HEK293 (cell line): ENCODE data around the gene ZC3H4.
A peak's percentile ranks its signal among the peaks of the same experiment; 100 is the strongest.

Source experiments
- CTCF ChIA-PET: fragments of 350-600 bp; formaldehyde crosslinking; extraction: SDS; loops from one replicate; lab custom pipeline; 2021; ENCODE audit warnings: antibody characterized with exemption; lab: Yijun Ruan, JAX
- POLR2A ChIA-PET: fragments of 300-600 bp; formaldehyde crosslinking; extraction: SDS; loops from one replicate; lab custom pipeline; 2020; ENCODE audit warnings: antibody characterized with exemption, inconsistent platforms; lab: Yijun Ruan, JAX
- H3K27ac ChIP-seq: fragments of 200-500 bp; sonication (Bioruptor generic); 2 replicates; pipeline ENCODE4 v1.5.1; 2014; ENCODE audit warnings: low read depth, low read length, control low read depth, inconsistent platforms; ENCODE audit errors: extremely low read depth
- H3K36me3 ChIP-seq, 2 experiments: fragments of 200-500 bp in 1 of 2; sonication (Bioruptor generic) in 1 of 2; 1 replicate in 1 of 2; 2 replicates in 1 of 2; pipeline ENCODE4 v1.5.1; 2014 to 2017; ENCODE audit warnings: inconsistent platforms in 2 of 2, low read length in 2 of 2; ENCODE audit not compliant: control insufficient read depth in 2 of 2, insufficient read depth in 1 of 2
- H3K4me1 ChIP-seq: fragments of 200-500 bp; sonication (Bioruptor generic); 2 replicates; pipeline ENCODE4 v1.5.1; 2014; ENCODE audit warnings: mild to moderate bottlenecking, low read length, inconsistent platforms; ENCODE audit not compliant: control insufficient read depth, insufficient read depth
- H3K4me3 ChIP-seq: 2 replicates; pipeline ENCODE4 v1.5.1; 2011; ENCODE audit warnings: low read depth, mild to moderate bottlenecking, control low read depth, low read length, moderate library complexity
- H3K9me3 ChIP-seq: fragments of 200-500 bp; sonication (Bioruptor generic); 2 replicates; pipeline ENCODE4 v1.5.1; 2014; ENCODE audit warnings: low read depth, low read length, inconsistent platforms; ENCODE audit not compliant: control insufficient read depth, insufficient read depth
- ELK4 ChIP-seq: IDR thresholded peaks from 2 replicates; pipeline ENCODE4 v1.6.1; 2011; ENCODE audit warnings: mild to moderate bottlenecking, low read depth, low read length, borderline replicate concordance
- MEIS1 ChIP-seq: sonication (generic); formaldehyde crosslinking; IDR thresholded peaks from 2 replicates; pipeline ENCODE4 v1.8.1; 2022; ENCODE audit warnings: missing genetic modification reagents, mild to moderate bottlenecking, borderline replicate concordance
- PRDM4 ChIP-seq: fragments of 450-650 bp; formaldehyde crosslinking; IDR thresholded peaks from 2 replicates; pipeline ENCODE4 v1.5.1; 2017; ENCODE audit warnings: missing biosample characterization, missing genetic modification characterization
- YY1 ChIP-seq: fragments of 450-650 bp; formaldehyde crosslinking; IDR thresholded peaks from 2 replicates; pipeline ENCODE4 v1.5.1; 2018; ENCODE audit warnings: missing biosample characterization, missing genetic modification characterization
- ZBTB11 ChIP-seq: fragments of 450-650 bp; formaldehyde crosslinking; conservative IDR thresholded peaks from 2 replicates; pipeline ENCODE4 v1.5.1; 2016; ENCODE audit warnings: low read depth, missing biosample characterization, missing genetic modification characterization
- ZNF184 ChIP-seq: fragments of 450-650 bp; IDR thresholded peaks from 2 replicates; pipeline ENCODE4 v1.5.1; 2018; ENCODE audit warnings: missing biosample characterization, mild to moderate bottlenecking, missing genetic modification characterization
- ZNF221 ChIP-seq: fragments of 450-650 bp; formaldehyde crosslinking; IDR thresholded peaks from 2 replicates; pipeline ENCODE4 v1.5.1; 2017; ENCODE audit warnings: missing biosample characterization, missing genetic modification characterization, borderline replicate concordance
- ZNF274 ChIP-seq, 2 experiments: fragments of 200-500 bp in 1 of 2; fragments of 450-650 bp in 1 of 2; sonication (Bioruptor generic) in 1 of 2; formaldehyde crosslinking in 1 of 2; IDR thresholded peaks; 2 replicates each; pipeline versions ENCODE4 v1.5.1 to v1.6.1; 2014 to 2016; ENCODE audit warnings: borderline replicate concordance in 1 of 2, inconsistent platforms in 1 of 2, low read length in 1 of 2, missing biosample characterization in 1 of 2, missing genetic modification characterization in 1 of 2
- ZNF302 ChIP-seq: fragments of 450-650 bp; formaldehyde crosslinking; IDR thresholded peaks from 2 replicates; pipeline ENCODE4 v1.5.1; 2016; ENCODE audit warnings: missing biosample characterization, missing genetic modification characterization, low read depth
- ZNF37A ChIP-seq: fragments of 450-650 bp; IDR thresholded peaks from 2 replicates; pipeline ENCODE4 v1.5.1; 2018; ENCODE audit warnings: missing biosample characterization, missing genetic modification characterization
- ZNF394 ChIP-seq: fragments of 450-650 bp; formaldehyde crosslinking; IDR thresholded peaks from 2 replicates; pipeline ENCODE4 v1.5.1; 2016; ENCODE audit warnings: missing biosample characterization, missing genetic modification characterization, mild to moderate bottlenecking, moderate library complexity, borderline replicate concordance
- ZNF518A ChIP-seq: fragments of 450-650 bp; formaldehyde crosslinking; conservative IDR thresholded peaks from 2 replicates; pipeline ENCODE4 v1.5.1; 2016; ENCODE audit warnings: low read depth, missing biosample characterization, missing genetic modification characterization
- ZNF521 ChIP-seq: fragments of 450-650 bp; formaldehyde crosslinking; IDR thresholded peaks from 2 replicates; pipeline ENCODE4 v1.5.1; 2017; ENCODE audit warnings: missing biosample characterization, mild to moderate bottlenecking, missing genetic modification characterization
- ZNF610 ChIP-seq: fragments of 450-650 bp; formaldehyde crosslinking; IDR thresholded peaks from 2 replicates; pipeline ENCODE4 v1.5.1; 2016; ENCODE audit warnings: missing biosample characterization, missing genetic modification characterization, borderline replicate concordance
- ZNF623 ChIP-seq: fragments of 450-650 bp; formaldehyde crosslinking; IDR thresholded peaks from 2 replicates; pipeline ENCODE4 v1.5.1; 2016; ENCODE audit warnings: missing biosample characterization, missing genetic modification characterization
- ZNF639 ChIP-seq: fragments of 450-650 bp; formaldehyde crosslinking; IDR thresholded peaks from 2 replicates; pipeline ENCODE4 v1.5.1; 2016; ENCODE audit warnings: missing biosample characterization, missing genetic modification characterization
- ZNF692 ChIP-seq: fragments of 450-650 bp; formaldehyde crosslinking; IDR thresholded peaks from 2 replicates; pipeline ENCODE4 v1.5.1; 2016; ENCODE audit warnings: missing biosample characterization, missing genetic modification characterization
- ZNF830 ChIP-seq: fragments of 450-650 bp; IDR thresholded peaks from 2 replicates; pipeline ENCODE4 v1.5.0; 2018; ENCODE audit warnings: missing biosample characterization, missing genetic modification characterization, low read depth, mild to moderate bottlenecking, moderate library complexity
- ZSCAN23 ChIP-seq: fragments of 450-650 bp; formaldehyde crosslinking; IDR thresholded peaks from 2 replicates; pipeline ENCODE4 v1.5.1; 2016; ENCODE audit warnings: missing biosample characterization, missing genetic modification characterization

The ZC3H4 gene

GRCh38 chr19:47026156-47026555, 87.4 kb downstream of the ZC3H4 start (continued):
- TF ChIP-seq ZNF692 (tag by site-specific recombination): no peak
- TF ChIP-seq ZNF37A: no peak
- TF ChIP-seq ZNF302: no peak
- no peak for TF ChIP-seq ZBTB11 (tag by site-specific recombination)
- TF ChIP-seq ZNF184 (tag by site-specific recombination): no peak
- peak; percentile 99 for TF ChIP-seq ZNF623
- TF ChIP-seq ZNF639 (tag by site-specific recombination): no peak
- no peak for TF ChIP-seq ZNF274 (IDR thresholded peaks at IDR 0.05; ENCODE audit: low read length)
- no peak for TF ChIP-seq ZNF274 (tag by site-specific recombination; IDR thresholded peaks at IDR 0.05; ENCODE audit: borderline replicate concordance)
- no peak for TF ChIP-seq ZNF518A (tag by site-specific recombination)
- TF ChIP-seq ZNF221 (tag by site-specific recombination): no peak
- TF ChIP-seq PRDM4 (tag by site-specific recombination): peak; percentile 22; the same call in 1 of the 2 replicates

- CTCF ChIA-PET: interaction anchor here (1.1 to 3.7 kb wide), 3 partner anchors 11 to 219 kb away, joined by 3 to 43 read pairs (median 9); no protein-coding TSS in a partner anchor
- POLR2A ChIA-PET: interaction anchor here (0.7 to 2.0 kb wide), 2 partner anchors 89 to 101 kb away, joined by 3 to 5 read pairs; partner anchors contain the start of gene ZC3H4
- no peak overlapping the region for H3K4me3 ChIP-seq
- TF ChIP-seq ZNF302 (no peak), ZSCAN23 (tag by site-specific recombination) (no peak), ZNF610 (tag by site-specific recombination) (no peak), ZNF623 (no peak), ZNF394 (no peak), ELK4 (no peak), ZNF830 (tag by site-specific recombination) (no peak), YY1 (tag by site-specific recombination) (no peak), ZNF521 (tag by site-specific recombination) (no peak), MEIS1 (CRISPR knock-in tag) (no peak)
- TF ChIP-seq, all 188 proteins: peak for 0
- Histone ChIP-seq H3K9me3 (no peaks in the 10 kb centered on the region), H3K4me1 (peaks cover 18% of the 10 kb centered on the region), H3K36me3 (no peaks in the 10 kb centered on the region), H3K27ac (no peak overlapping the region)
Observed at GRCh38 chr19:47024502-47024901, 89.1 kb downstream of the ZC3H4 start.
